Spleen (tissue), 7 donors: Measurements from ENCODE around the gene TMEM117.

Source experiments
- POLR2A ChIP-seq, 3 donors: fragments of 450-650 bp; IDR thresholded peaks; one replicate each; pipeline ENCODE4 v1.5.1; 2017; ENCODE audit warnings: antibody characterized with exemption in 3 of 3, mild to moderate bottlenecking in 1 of 3
- POLR2AphosphoS5 ChIP-seq, 3 donors: sonication (generic); formaldehyde crosslinking; IDR thresholded peaks; one replicate each; pipeline ENCODE4 v1.5.1; 2017; ENCODE audit warnings: antibody characterized with exemption in 3 of 3
- TF ChIP-seq, protein P1 (sequence below), 11 experiments: fragments of 200-600 bp in 7 of 11; fragments of 450-650 bp in 4 of 11; sonication (generic) in 4 of 11; IDR thresholded peaks in 8 of 11; conservative IDR thresholded peaks in 3 of 11; 1 replicate in 7 of 11; 2 replicates in 4 of 11; pipeline versions ENCODE4 v1.4.0 to v1.8.0; 2016 to 2021; ENCODE audit warnings: antibody characterized with exemption in 11 of 11, inconsistent platforms in 4 of 11, mild to moderate bottlenecking in 1 of 11
- donor health status: DM: no; HTN: no; CAD: no; lungs with moderate emphysema.
- donor health status: DM: no; HTN: no; CAD: no.
- donor health status: DM: no; HTN: no; CAD: no.

DNA sequence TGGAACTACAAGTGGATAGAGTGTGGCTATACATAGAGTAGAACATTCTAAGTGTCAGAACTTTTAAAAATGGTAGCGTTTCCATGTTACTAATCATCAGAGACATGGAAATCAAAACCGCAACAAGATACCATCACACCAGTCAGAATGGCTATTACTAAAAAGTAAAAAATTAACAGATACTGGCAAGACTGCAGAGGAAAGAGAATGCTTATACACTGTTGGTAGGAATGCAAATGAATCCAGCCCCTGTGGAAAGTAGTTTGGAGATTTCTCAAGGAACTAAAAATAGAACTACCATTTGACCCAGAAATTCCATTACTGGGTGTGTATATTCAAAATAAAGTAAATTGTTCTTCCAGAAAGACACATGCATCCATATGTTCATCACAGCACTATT lies 521.6 kb downstream of the TMEM117 start:
- TF ChIP-seq, protein P1, sequence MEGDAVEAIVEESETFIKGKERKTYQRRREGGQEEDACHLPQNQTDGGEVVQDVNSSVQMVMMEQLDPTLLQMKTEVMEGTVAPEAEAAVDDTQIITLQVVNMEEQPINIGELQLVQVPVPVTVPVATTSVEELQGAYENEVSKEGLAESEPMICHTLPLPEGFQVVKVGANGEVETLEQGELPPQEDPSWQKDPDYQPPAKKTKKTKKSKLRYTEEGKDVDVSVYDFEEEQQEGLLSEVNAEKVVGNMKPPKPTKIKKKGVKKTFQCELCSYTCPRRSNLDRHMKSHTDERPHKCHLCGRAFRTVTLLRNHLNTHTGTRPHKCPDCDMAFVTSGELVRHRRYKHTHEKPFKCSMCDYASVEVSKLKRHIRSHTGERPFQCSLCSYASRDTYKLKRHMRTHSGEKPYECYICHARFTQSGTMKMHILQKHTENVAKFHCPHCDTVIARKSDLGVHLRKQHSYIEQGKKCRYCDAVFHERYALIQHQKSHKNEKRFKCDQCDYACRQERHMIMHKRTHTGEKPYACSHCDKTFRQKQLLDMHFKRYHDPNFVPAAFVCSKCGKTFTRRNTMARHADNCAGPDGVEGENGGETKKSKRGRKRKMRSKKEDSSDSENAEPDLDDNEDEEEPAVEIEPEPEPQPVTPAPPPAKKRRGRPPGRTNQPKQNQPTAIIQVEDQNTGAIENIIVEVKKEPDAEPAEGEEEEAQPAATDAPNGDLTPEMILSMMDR (IDR thresholded peaks at IDR 0.05 in 8 of 11, conservative IDR thresholded peaks at IDR 0.05 in 3 of 11): no peak
- TF ChIP-seq POLR2A (IDR thresholded peaks at IDR 0.05): no peak
- TF ChIP-seq POLR2AphosphoS5 (IDR thresholded peaks at IDR 0.05): no peak
